Measurements from ENCODE around the gene SFN.

DNA sequence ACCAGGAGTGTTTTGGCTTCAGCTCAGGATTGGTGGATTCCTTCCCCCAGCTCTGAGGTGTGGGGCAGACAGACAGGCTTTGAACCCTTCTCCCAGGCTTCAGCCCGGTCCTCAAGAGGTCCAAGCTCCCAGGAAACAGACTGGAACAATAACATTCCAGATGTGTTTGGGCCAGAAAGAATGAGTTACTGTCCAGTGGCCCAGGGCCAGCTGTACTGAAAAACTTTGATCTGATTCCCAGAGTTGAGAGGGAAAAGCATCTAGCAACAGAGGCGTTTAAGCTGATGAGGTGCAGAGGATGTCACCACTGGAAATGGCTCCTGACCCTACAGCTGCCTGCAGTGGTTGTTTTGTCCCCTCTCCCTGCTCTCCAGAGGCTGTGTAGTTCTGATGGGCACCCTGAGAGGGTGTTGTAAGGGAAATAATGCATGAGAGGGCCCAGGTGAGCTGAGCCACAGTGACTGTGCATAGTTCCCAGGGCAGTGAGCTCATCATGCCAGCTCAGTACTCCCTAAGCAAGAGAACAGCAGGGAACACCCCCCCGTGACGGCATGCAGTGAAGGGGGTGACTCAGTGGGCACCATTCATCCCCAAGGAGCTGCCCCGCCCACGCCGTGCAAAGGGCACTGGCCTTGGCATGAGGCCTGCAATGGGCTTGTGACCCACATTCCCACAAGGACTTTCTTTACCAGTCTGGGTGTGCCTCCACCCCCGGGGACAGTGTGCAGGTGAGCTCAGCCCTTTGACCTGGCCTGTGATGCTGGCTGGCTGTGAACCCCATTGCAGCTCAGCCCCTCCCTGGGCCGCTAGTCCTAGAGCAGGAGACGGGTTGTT lies 13.8 kb upstream of the SFN start:
- TF ChIP-seq REST (IDR thresholded peaks at IDR 0.05; ENCODE audit: borderline replicate concordance in 1 of 2, low read depth in 1 of 2, low read length in 2 of 2) = no peak
- no peak for TF ChIP-seq POLR2A (IDR thresholded peaks at IDR 0.05; ENCODE audit: insufficient read depth in 1 of 2, low read depth in 2 of 2, low read length in 2 of 2)
- TF ChIP-seq ZBTB20 (CRISPR knock-in tag; IDR thresholded peaks at IDR 0.05; ENCODE audit: borderline replicate concordance, low read depth) = no peak
- TF ChIP-seq ZNF609 (CRISPR knock-in tag; IDR thresholded peaks at IDR 0.05; ENCODE audit: borderline replicate concordance) = no peak
- TF ChIP-seq NPAS2 (CRISPR knock-in tag; IDR thresholded peaks at IDR 0.05; ENCODE audit: borderline replicate concordance) = no peak
- TF ChIP-seq KLF6 (CRISPR knock-in tag; IDR thresholded peaks at IDR 0.05) = no peak
- no peak for TF ChIP-seq SP2 (CRISPR knock-in tag; IDR thresholded peaks at IDR 0.05)
- no peak for TF ChIP-seq HOXA7 (CRISPR knock-in tag; IDR thresholded peaks at IDR 0.05)

All from HepG2 (cell line).